ENCODE results near the gene GALNT16. TPM values are rescaled to one million over a fixed set of nuclear protein-coding genes. Genes with fewer than 3 reads are reported as not detected.
A peak's percentile ranks its signal among the peaks of the same experiment; 100 is the strongest.

Gene GALNT16
- total RNA-seq, 1 experiment from 2014 or later, result 0.33 TPM

DNA sequence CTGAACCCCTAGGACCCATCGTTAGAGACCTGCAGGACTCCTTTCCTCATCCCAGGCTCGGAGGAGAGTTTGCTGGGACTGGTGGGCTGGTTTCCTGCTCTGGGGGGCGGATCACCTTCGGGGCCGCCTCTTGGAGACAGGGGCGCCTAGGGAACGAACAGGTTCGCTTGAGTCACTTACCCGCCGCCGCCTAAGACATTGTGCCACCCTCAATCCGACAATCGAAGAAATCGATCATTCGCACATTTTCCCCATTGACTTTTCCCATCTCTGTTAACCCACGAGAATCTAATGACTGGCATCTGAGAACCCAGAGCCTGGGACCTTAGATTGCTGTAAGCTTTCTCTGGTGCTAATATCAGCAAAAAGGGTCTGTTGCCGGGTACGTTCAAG, 138.9 kb downstream of the GALNT16 start:
- Histone ChIP-seq H3K4me1 (ENCODE audit: insufficient read depth, low read length) (peaks cover 34% of the 10 kb centered on the region), H2AFZ (ENCODE audit: low read length) (peak overlapping the region; percentile 90), H3K4me3 (ENCODE audit: low read length) (peak overlapping the region; percentile 91), H3K4me2 (ENCODE audit: low read length) (peak overlapping the region; percentile 91), H3K27ac (ENCODE audit: low read length) (peak overlapping the region; percentile 84), H3K9me2 (replicated peaks; ENCODE audit: low read length) (no peaks in the 10 kb centered on the region), H3K9ac (ENCODE audit: low read length) (peak overlapping the region; percentile 98), H3K9me3 (ENCODE audit: low read length) (no peaks in the 10 kb centered on the region), H4K20me1 (ENCODE audit: low read length) (peaks cover 59% of the 10 kb centered on the region), H3F3A (ENCODE audit: low read length, unreplicated experiment) (no peaks in the 10 kb centered on the region), H3K36me3 (ENCODE audit: low read depth, low read length) (peaks cover 24% of the 10 kb centered on the region), H3K79me2 (ENCODE audit: low read length) (peaks cover 98% of the 10 kb centered on the region), H3K27me3 (ENCODE audit: low read length) (no peaks in the 10 kb centered on the region)
- BruUV-seq (replicated peaks), result TSS peak; percentile 69
- TF ChIP-seq, protein P1, sequence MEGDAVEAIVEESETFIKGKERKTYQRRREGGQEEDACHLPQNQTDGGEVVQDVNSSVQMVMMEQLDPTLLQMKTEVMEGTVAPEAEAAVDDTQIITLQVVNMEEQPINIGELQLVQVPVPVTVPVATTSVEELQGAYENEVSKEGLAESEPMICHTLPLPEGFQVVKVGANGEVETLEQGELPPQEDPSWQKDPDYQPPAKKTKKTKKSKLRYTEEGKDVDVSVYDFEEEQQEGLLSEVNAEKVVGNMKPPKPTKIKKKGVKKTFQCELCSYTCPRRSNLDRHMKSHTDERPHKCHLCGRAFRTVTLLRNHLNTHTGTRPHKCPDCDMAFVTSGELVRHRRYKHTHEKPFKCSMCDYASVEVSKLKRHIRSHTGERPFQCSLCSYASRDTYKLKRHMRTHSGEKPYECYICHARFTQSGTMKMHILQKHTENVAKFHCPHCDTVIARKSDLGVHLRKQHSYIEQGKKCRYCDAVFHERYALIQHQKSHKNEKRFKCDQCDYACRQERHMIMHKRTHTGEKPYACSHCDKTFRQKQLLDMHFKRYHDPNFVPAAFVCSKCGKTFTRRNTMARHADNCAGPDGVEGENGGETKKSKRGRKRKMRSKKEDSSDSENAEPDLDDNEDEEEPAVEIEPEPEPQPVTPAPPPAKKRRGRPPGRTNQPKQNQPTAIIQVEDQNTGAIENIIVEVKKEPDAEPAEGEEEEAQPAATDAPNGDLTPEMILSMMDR (conservative IDR thresholded peaks at IDR 0.05; ENCODE audit: low read depth, low read length), result no peak
- TF ChIP-seq EZH2phosphoT487 (IDR thresholded peaks at IDR 0.05; ENCODE audit: borderline replicate concordance, low read length) (no peak), EZH2 (IDR thresholded peaks at IDR 0.05; ENCODE audit: low read length, unreplicated experiment) (no peak)
- CTCF ChIA-PET, result no interaction called here
- ATAC-seq, result peak; percentile 8
- DNase-seq, result no peak
- intact Hi-C loops (cut with micrococcal nuclease), result loop anchor here (1.0 to 5.0 kb wide), 7 partner anchors 26 to 420 kb away; partner anchors contain the start of genes ACTN1, CCDC177, DCAF5 and EXD2
- POLR2A ChIA-PET (ENCODE audit: unreplicated experiment), result interaction anchor here (0.8 to 1.1 kb wide), 2 partner anchors 61 to 82 kb away, joined by 4 to 7 read pairs; no protein-coding TSS in a partner anchor

DNA sequence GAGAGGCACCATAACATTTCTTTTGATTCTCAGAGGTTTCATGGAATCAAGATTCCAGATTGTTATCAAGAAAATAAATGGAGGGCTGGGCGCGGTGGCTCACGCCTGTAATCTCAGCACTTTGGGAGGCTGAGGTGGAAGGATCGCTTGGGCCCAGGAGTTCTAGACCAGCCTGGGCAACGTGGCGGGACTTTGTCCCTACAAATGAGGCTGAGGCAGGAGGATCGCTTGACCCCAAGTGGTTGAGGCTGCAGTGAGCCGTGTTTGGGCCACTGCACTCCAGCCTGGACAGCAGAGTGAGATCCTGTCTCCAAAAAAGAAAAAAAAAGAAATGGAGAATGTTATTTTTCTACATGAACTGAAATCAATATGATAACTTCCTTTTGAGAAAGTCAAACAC, 139.8 kb downstream of the GALNT16 start:
- no peaks in the 10 kb centered on the region for H3K9me3 ChIP-seq (ENCODE audit: low read length)
- intact Hi-C loops (cut with micrococcal nuclease), result loop anchor here (2.0 to 5.0 kb wide), 3 partner anchors 25 to 173 kb away; partner anchors contain the start of gene CCDC177
- H3K36me3 ChIP-seq (ENCODE audit: low read depth, low read length), result peaks cover 18% of the 10 kb centered on the region
- peak overlapping the region; percentile 91 for H3K4me2 ChIP-seq (ENCODE audit: low read length)
- no TSS peak for BruUV-seq (replicated peaks)
- no peak overlapping the region for H2AFZ ChIP-seq (ENCODE audit: low read length)
- H3K4me1 ChIP-seq (ENCODE audit: insufficient read depth, low read length), result peaks cover 34% of the 10 kb centered on the region
- H3K79me2 ChIP-seq (ENCODE audit: low read length), result peaks cover 98% of the 10 kb centered on the region
- TF ChIP-seq EZH2phosphoT487 (IDR thresholded peaks at IDR 0.05; ENCODE audit: borderline replicate concordance, low read length) (no peak), EZH2 (IDR thresholded peaks at IDR 0.05; ENCODE audit: low read length, unreplicated experiment) (no peak)
- TF ChIP-seq, protein P1 (conservative IDR thresholded peaks at IDR 0.05; ENCODE audit: low read depth, low read length), result no peak
- H3K9me2 ChIP-seq (replicated peaks; ENCODE audit: low read length), result no peaks in the 10 kb centered on the region
- H3F3A ChIP-seq (ENCODE audit: low read length, unreplicated experiment), result no peaks in the 10 kb centered on the region
- no peaks in the 10 kb centered on the region for H3K27me3 ChIP-seq (ENCODE audit: low read length)
- POLR2A ChIA-PET (ENCODE audit: unreplicated experiment), result interaction anchor here (0.6 kb wide), 1 partner anchor 65 kb away, joined by 11 read pairs; no protein-coding TSS in a partner anchor
- peak overlapping the region; percentile 98 for H3K9ac ChIP-seq (ENCODE audit: low read length)
- ATAC-seq (no peak), DNase-seq (no peak)
- peaks cover 67% of the 10 kb centered on the region for H4K20me1 ChIP-seq (ENCODE audit: low read length)
- peak overlapping the region; percentile 91 for H3K4me3 ChIP-seq (ENCODE audit: low read length)
- CTCF ChIA-PET, result no interaction called here
- no peak overlapping the region for H3K27ac ChIP-seq (ENCODE audit: low read length)

DNA sequence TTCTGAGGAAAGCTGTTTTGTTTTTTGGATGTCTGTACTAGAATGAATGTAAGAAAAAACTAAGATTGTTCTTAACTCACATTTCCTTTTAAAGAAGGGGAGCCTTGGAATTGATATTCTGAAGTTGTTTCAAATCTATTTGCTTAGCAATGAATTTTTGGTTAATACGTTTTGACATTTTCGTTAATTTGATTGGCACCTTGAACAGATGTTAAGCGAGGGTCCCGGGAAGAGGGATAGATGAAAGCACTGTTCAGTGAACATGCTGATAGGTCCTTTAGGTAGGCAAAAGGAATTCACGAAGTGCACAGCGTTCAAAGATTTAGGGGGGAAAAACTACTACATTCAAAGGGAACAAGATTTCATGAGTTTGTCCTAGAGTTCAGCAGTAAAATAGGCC, 140.2 kb downstream of the GALNT16 start:
- peak overlapping the region; percentile 91 for H3K4me3 ChIP-seq (ENCODE audit: low read length)
- no peaks in the 10 kb centered on the region for H3K9me2 ChIP-seq (replicated peaks; ENCODE audit: low read length)
- DNase-seq, result no peak
- H3K9ac ChIP-seq (ENCODE audit: low read length), result peak overlapping the region; percentile 98
- H2AFZ ChIP-seq (ENCODE audit: low read length), result no peak overlapping the region
- no peak overlapping the region for H3K27ac ChIP-seq (ENCODE audit: low read length)
- TF ChIP-seq EZH2 (IDR thresholded peaks at IDR 0.05; ENCODE audit: low read length, unreplicated experiment), result no peak
- ChIA-PET CTCF (no interaction called here), POLR2A (ENCODE audit: unreplicated experiment) (no interaction called here)
- peaks cover 71% of the 10 kb centered on the region for H4K20me1 ChIP-seq (ENCODE audit: low read length)
- no peak for ATAC-seq
- H3K4me1 ChIP-seq (ENCODE audit: insufficient read depth, low read length), result peaks cover 34% of the 10 kb centered on the region
- no peaks in the 10 kb centered on the region for H3F3A ChIP-seq (ENCODE audit: low read length, unreplicated experiment)
- H3K79me2 ChIP-seq (ENCODE audit: low read length), result peaks cover 98% of the 10 kb centered on the region
- peak overlapping the region; percentile 91 for H3K4me2 ChIP-seq (ENCODE audit: low read length)
- H3K36me3 ChIP-seq (ENCODE audit: low read depth, low read length), result peaks cover 17% of the 10 kb centered on the region
- intact Hi-C loops (cut with micrococcal nuclease), result no loop called here
- no peaks in the 10 kb centered on the region for H3K27me3 ChIP-seq (ENCODE audit: low read length)
- H3K9me3 ChIP-seq (ENCODE audit: low read length), result no peaks in the 10 kb centered on the region
- no TSS peak for BruUV-seq (replicated peaks)

All from PC-3 (cell line).